CD4-positive, alpha-beta T cell (primary cell): Measurements from ENCODE around the gene TCEA2. TPM values are rescaled to one million over a fixed set of nuclear protein-coding genes. Genes with fewer than 3 reads are reported as not detected.

ENCODE experiments used
- ATAC-seq: fragments of 200-7000 bp; cut with Tn5 transposase; one replicate; pipeline ENCODE4 v1.10.0; 2022; ENCODE audit warnings: mild to moderate bottlenecking; ENCODE audit not compliant: poor library complexity
- CTCF ChIA-PET: fragments of 350-600 bp; sonication (Branson Sonifier 250); formaldehyde crosslinking; loops from one replicate; lab custom pipeline; 2021; ENCODE audit warnings: antibody characterized with exemption, inconsistent platforms; lab: Charles Lee
- POLR2A ChIA-PET: fragments of 350-600 bp; sonication (Branson Sonifier 250); formaldehyde crosslinking; loops from one replicate; lab custom pipeline; 2021; ENCODE audit warnings: antibody characterized with exemption, inconsistent platforms; lab: Charles Lee
- DNase-seq, 14 experiments: peaks; one replicate each; pipeline ENCODE4 v3.0.0-alpha.2; 2013 to 2020; ENCODE audit warnings: mixed read lengths in 2 of 14
- H3K27ac ChIP-seq, 2 donors: one replicate each; pipeline versions ENCODE4 v1.5.1 to v1.7.0; 2013; ENCODE audit warnings: low read length in 2 of 2, low read depth in 1 of 2, mild to moderate bottlenecking in 1 of 2
- H3K27me3 ChIP-seq, 2 experiments: 1 replicate in 1 of 2; 2 replicates in 1 of 2; pipeline versions ENCODE4 v1.6.1 to v1.7.0; 2013; ENCODE audit warnings: low read length in 2 of 2, control low read depth in 1 of 2, mild to moderate bottlenecking in 1 of 2, moderate library complexity in 1 of 2; ENCODE audit not compliant: insufficient read depth in 2 of 2, control insufficient read depth in 1 of 2
- H3K36me3 ChIP-seq: one replicate; pipeline ENCODE4 v1.6.1; 2013; ENCODE audit warnings: low read length, control low read depth; ENCODE audit not compliant: insufficient read depth
- H3K4me1 ChIP-seq: one replicate; pipeline ENCODE4 v1.6.1; 2013; ENCODE audit warnings: low read length, control low read depth; ENCODE audit not compliant: insufficient read depth
- H3K4me3 ChIP-seq: one replicate; pipeline ENCODE4 v1.5.1; 2013; ENCODE audit warnings: mild to moderate bottlenecking, low read length, moderate library complexity
- H3K9me3 ChIP-seq, 2 experiments: 1 replicate in 1 of 2; 2 replicates in 1 of 2; pipeline versions ENCODE4 v1.6.1 to v1.7.0; 2013; ENCODE audit warnings: low read length in 2 of 2, mild to moderate bottlenecking in 2 of 2, control low read depth in 1 of 2, moderate library complexity in 1 of 2; ENCODE audit not compliant: control insufficient read depth in 1 of 2, insufficient read depth in 1 of 2
- H3K27ac Mint-ChIP-seq: one replicate; pipeline ENCODE4 v1.8.0; 2020; ENCODE audit warnings: mixed read lengths
- H3K27me3 Mint-ChIP-seq: one replicate; pipeline ENCODE4 v1.8.0; 2021; ENCODE audit warnings: mixed read lengths
- H3K36me3 Mint-ChIP-seq: one replicate; pipeline ENCODE4 v1.8.0; 2021; ENCODE audit warnings: low read depth, mixed read lengths
- H3K4me1 Mint-ChIP-seq: one replicate; pipeline ENCODE4 v1.8.0; 2021; ENCODE audit warnings: low read depth, mixed read lengths
- H3K4me3 Mint-ChIP-seq: one replicate; pipeline ENCODE4 v1.8.0; 2020; ENCODE audit warnings: mild to moderate bottlenecking, mixed read lengths
- H3K9me3 Mint-ChIP-seq: one replicate; pipeline ENCODE4 v1.8.0; 2020; ENCODE audit warnings: mixed read lengths
- intact Hi-C, 2 experiments: fragments of 100-400 bp; cut with DNase I in 1 of 2; cut with micrococcal nuclease in 1 of 2; formaldehyde crosslinking; loops; one replicate each; pipeline versions ENCODE4 v1.15.1 to v1.9.0; 2023 to 2025; cut with DNase I, micrococcal nuclease
- total RNA-seq, 174 experiments: library from RNA in 2 of 174; stranded (reverse) in 2 of 174; gene quantifications; one replicate each; pipeline ENCODE4 v1.2.3 and lab custom pipeline; 2021 to 2026
- TF ChIP-seq, protein P1 (sequence below): fragments of 200-600 bp; IDR thresholded peaks from one replicate; pipeline ENCODE4 v1.8.0; 2022; ENCODE audit warnings: antibody characterized with exemption, mild to moderate bottlenecking

The TCEA2 gene
- total RNA-seq, 2 experiments from 2014 or later = 28.4 to 29.9 TPM

- ATAC-seq (no peak), DNase-seq (no peak)
- H3K27ac ChIP-seq = no peak overlapping the region
- H3K36me3 ChIP-seq = no peaks in the 10 kb centered on the region
- peaks cover 42% of the 10 kb centered on the region for H3K4me1 Mint-ChIP-seq
- peak overlapping the region; percentile 85 for H3K4me3 Mint-ChIP-seq
- H3K4me1 ChIP-seq = peaks cover 54% of the 10 kb centered on the region
- intact Hi-C loops = loop anchor here in 1 of 2 experiments (5.0 kb wide), 1 partner anchor 170 kb away; no protein-coding TSS in a partner anchor
- ChIA-PET CTCF (interaction anchor here (1.3 to 2.6 kb wide), 2 partner anchors 20 to 39 kb away, joined by 6 to 25 read pairs; partner anchors contain the start of gene TCEA2), POLR2A (interaction anchor here (2.5 kb wide), 1 partner anchor 18 kb away, joined by 7 read pairs; no protein-coding TSS in a partner anchor)
- H3K9me3 Mint-ChIP-seq = no peaks in the 10 kb centered on the region
- peak overlapping the region; percentile 78 for H3K27ac Mint-ChIP-seq
- peaks cover 0 to 6% of the 10 kb centered on the region in 2 experiments for H3K9me3 ChIP-seq
- peaks cover 5% of the 10 kb centered on the region for H3K36me3 Mint-ChIP-seq
- no peaks in the 10 kb centered on the region for H3K27me3 Mint-ChIP-seq
- TF ChIP-seq, protein P1, sequence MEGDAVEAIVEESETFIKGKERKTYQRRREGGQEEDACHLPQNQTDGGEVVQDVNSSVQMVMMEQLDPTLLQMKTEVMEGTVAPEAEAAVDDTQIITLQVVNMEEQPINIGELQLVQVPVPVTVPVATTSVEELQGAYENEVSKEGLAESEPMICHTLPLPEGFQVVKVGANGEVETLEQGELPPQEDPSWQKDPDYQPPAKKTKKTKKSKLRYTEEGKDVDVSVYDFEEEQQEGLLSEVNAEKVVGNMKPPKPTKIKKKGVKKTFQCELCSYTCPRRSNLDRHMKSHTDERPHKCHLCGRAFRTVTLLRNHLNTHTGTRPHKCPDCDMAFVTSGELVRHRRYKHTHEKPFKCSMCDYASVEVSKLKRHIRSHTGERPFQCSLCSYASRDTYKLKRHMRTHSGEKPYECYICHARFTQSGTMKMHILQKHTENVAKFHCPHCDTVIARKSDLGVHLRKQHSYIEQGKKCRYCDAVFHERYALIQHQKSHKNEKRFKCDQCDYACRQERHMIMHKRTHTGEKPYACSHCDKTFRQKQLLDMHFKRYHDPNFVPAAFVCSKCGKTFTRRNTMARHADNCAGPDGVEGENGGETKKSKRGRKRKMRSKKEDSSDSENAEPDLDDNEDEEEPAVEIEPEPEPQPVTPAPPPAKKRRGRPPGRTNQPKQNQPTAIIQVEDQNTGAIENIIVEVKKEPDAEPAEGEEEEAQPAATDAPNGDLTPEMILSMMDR = no peak
- H3K27me3 ChIP-seq = peaks cover 0 to 5% of the 10 kb centered on the region in 2 experiments
- no peak overlapping the region for H3K4me3 ChIP-seq
Observed at GRCh38 chr20:64082126-64082731, 19.2 kb downstream of the TCEA2 start.

DNA sequence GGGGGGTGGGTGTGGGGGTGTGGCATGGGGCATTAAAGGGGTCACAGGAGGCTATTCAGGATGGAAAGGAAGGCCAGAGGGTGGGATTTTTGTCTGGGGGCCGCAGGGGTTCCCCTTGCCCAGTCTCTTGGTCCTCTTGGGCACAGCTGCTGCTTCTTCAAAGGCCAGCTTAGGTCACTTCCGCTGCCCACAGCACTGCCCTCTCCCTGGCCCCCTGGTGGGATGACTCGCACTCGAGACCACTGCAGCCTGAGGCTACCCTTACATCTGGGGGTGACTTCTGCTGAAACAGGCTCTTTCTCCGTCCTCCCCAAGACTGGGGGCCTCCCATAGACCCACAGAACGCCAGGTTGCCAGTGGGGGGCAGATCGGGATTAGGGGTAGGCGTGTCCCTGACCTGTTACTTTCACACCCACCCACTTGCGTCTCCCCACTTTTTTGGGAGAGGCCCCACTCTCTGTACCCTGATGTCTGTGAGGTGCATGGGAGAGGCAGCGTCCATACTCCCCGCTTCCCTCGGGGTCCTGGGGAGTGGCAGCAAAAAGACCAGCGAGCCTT lies 19.9 kb downstream of the TCEA2 start:
- Histone ChIP-seq H3K9me3 (peaks cover 5 to 12% of the 10 kb centered on the region in 2 experiments), H3K4me3 (peak overlapping the region; percentile 37), H3K27ac (no peak overlapping the region), H3K4me1 (peaks cover 47% of the 10 kb centered on the region), H3K36me3 (no peaks in the 10 kb centered on the region), H3K27me3 (peaks cover 0 to 5% of the 10 kb centered on the region in 2 experiments)
- H3K4me3 Mint-ChIP-seq = peak overlapping the region; percentile 77
- TF ChIP-seq, protein P1 = no peak
- H3K9me3 Mint-ChIP-seq = no peaks in the 10 kb centered on the region
- peaks cover 2% of the 10 kb centered on the region for H3K36me3 Mint-ChIP-seq
- peaks cover 35% of the 10 kb centered on the region for H3K4me1 Mint-ChIP-seq
- ChIA-PET POLR2A (interaction anchor here (0.6 to 2.5 kb wide), 7 partner anchors 14 to 173 kb away, joined by 3 to 8 read pairs (median 6); no protein-coding TSS in a partner anchor), CTCF (interaction anchor here (0.8 to 2.6 kb wide), 9 partner anchors 17 to 898 kb away, joined by 3 to 25 read pairs (median 3); partner anchors contain the start of genes PCMTD2 and TCEA2)
- DNase-seq = no peak
- intact Hi-C loops = loop anchor here (1.0 to 5.0 kb wide), 2 partner anchors 37 to 169 kb away; no protein-coding TSS in a partner anchor
- no peak for ATAC-seq
- H3K27ac Mint-ChIP-seq = no peak overlapping the region
- no peaks in the 10 kb centered on the region for H3K27me3 Mint-ChIP-seq

- H3K27ac Mint-ChIP-seq = no peak overlapping the region
- TF ChIP-seq, protein P1 = peak; percentile 70
- Histone ChIP-seq H3K36me3 (no peaks in the 10 kb centered on the region), H3K27me3 (peaks cover 0 to 5% of the 10 kb centered on the region in 2 experiments), H3K4me1 (peaks cover 42% of the 10 kb centered on the region), H3K27ac (no peak overlapping the region), H3K4me3 (peak overlapping the region; percentile 37), H3K9me3 (peaks cover 8 to 17% of the 10 kb centered on the region in 2 experiments)
- H3K36me3 Mint-ChIP-seq = no peaks in the 10 kb centered on the region
- ATAC-seq = peak; percentile 53
- peaks cover 34% of the 10 kb centered on the region for H3K4me1 Mint-ChIP-seq
- ChIA-PET POLR2A (interaction anchor here (0.6 to 2.5 kb wide), 10 partner anchors 14 to 563 kb away, joined by 3 to 8 read pairs (median 5); partner anchors contain the start of gene PPDPF), CTCF (interaction anchor here (0.8 to 2.6 kb wide), 9 partner anchors 17 to 899 kb away, joined by 3 to 25 read pairs (median 3); partner anchors contain the start of genes PCMTD2 and TCEA2)
- H3K9me3 Mint-ChIP-seq = no peaks in the 10 kb centered on the region
- H3K27me3 Mint-ChIP-seq = no peaks in the 10 kb centered on the region
- peak; percentile 48 to 85 (median 67) for DNase-seq
- peak overlapping the region; percentile 77 for H3K4me3 Mint-ChIP-seq
- intact Hi-C loops = loop anchor here (1.0 to 5.0 kb wide), 2 partner anchors 37 to 169 kb away; no protein-coding TSS in a partner anchor
Observed at GRCh38 chr20:64083378-64083803, 20.4 kb downstream of the TCEA2 start.
